RWPE2 (cell line): ENCODE results near the gene ANKRD13D.

Source experiments
- ATAC-seq: fragments of 200-7000 bp; cut with Tn5 transposase; 3 replicates; pipeline ENCODE4 v1.9.1; 2021; ENCODE audit warnings: low read depth
- DNase-seq: peaks from one replicate; pipeline ENCODE4 v3.0.0-alpha.2; 2020; ENCODE audit warnings: low spot score
- H3K27ac ChIP-seq: fragments of 450-650 bp; 2 replicates; pipeline ENCODE4 v1.5.1; 2017; ENCODE audit warnings: mild to moderate bottlenecking; ENCODE audit not compliant: poor library complexity, severe bottlenecking
- H3K27me3 ChIP-seq: fragments of 250-450 bp; sonication (Bioruptor Pico); 2 replicates; pipeline ENCODE4 v1.5.1; 2021; ENCODE audit warnings: mild to moderate bottlenecking, moderate library complexity; ENCODE audit not compliant: insufficient read depth, poor library complexity, severe bottlenecking
- H3K36me3 ChIP-seq: fragments of 250-450 bp; sonication (Bioruptor Pico); 2 replicates; pipeline ENCODE4 v1.5.1; 2020; ENCODE audit warnings: low read depth, mild to moderate bottlenecking, moderate library complexity
- H3K4me1 ChIP-seq: fragments of 250-450 bp; sonication (Bioruptor Pico); 2 replicates; pipeline ENCODE4 v1.5.1; 2021; ENCODE audit warnings: mild to moderate bottlenecking, moderate library complexity; ENCODE audit not compliant: insufficient read depth, poor library complexity, severe bottlenecking
- H3K4me3 ChIP-seq: fragments of 250-450 bp; sonication (Bioruptor Pico); 2 replicates; pipeline ENCODE4 v1.5.1; 2021; ENCODE audit warnings: mild to moderate bottlenecking, moderate library complexity; ENCODE audit not compliant: severe bottlenecking
- H3K9me3 ChIP-seq: fragments of 250-450 bp; sonication (Bioruptor Pico); 2 replicates; pipeline ENCODE4 v1.5.1; 2021; ENCODE audit warnings: mild to moderate bottlenecking, moderate library complexity; ENCODE audit not compliant: severe bottlenecking
- TF ChIP-seq, protein P1 (sequence below): fragments of 450-650 bp; IDR thresholded peaks from one replicate; pipeline ENCODE4 v1.5.1; 2017; ENCODE audit warnings: mild to moderate bottlenecking, moderate library complexity; ENCODE audit not compliant: poor library complexity, severe bottlenecking

The ANKRD13D gene

DNA sequence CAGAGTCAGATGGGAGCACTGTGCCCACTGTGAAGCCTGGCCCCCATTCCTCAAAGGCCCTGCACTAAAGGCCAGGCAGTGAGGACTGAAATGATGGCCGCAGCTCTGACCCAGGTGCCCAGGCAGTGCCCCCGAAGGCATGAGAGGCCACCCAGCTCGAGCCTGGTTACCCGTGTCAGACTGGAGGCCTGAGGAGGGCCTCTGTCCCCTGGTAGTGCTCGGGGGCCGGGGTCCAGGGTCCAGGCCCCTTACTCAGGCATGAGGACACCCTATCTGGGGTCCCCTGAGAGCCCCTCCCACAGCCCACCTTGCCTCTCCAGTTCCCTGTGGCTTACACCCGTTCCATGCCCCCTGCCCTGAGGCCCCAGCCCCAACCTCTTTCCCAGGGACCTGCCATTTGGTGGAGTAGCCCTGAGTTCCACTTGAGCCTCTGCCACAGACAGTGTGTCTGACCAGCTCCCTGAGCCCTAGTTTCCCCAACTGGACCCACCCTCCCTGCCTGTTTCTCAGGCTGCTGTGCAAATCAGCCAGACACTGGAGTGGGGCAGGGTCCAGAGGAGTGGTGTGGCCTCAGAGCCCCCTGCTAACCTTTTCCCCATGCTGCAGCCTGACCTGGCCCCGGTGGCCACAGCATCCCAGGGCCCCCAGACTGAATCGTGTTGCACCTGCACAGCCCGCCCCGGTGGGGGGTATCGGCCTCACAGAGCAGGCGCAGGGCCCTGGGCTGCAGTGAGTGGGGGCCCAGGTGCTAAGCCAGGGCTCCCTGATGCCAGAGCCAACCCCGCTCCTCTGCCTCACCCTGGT is 10.8 kb upstream of the ANKRD13D start:
- H3K36me3 ChIP-seq = peaks cover 52% of the 10 kb centered on the region
- H3K9me3 ChIP-seq = no peaks in the 10 kb centered on the region
- peak overlapping the region; percentile 66 for H3K27ac ChIP-seq
- ATAC-seq (no peak), DNase-seq (no peak)
- H3K4me1 ChIP-seq = peaks cover 12% of the 10 kb centered on the region
- H3K4me3 ChIP-seq = no peak overlapping the region
- TF ChIP-seq, protein P1, sequence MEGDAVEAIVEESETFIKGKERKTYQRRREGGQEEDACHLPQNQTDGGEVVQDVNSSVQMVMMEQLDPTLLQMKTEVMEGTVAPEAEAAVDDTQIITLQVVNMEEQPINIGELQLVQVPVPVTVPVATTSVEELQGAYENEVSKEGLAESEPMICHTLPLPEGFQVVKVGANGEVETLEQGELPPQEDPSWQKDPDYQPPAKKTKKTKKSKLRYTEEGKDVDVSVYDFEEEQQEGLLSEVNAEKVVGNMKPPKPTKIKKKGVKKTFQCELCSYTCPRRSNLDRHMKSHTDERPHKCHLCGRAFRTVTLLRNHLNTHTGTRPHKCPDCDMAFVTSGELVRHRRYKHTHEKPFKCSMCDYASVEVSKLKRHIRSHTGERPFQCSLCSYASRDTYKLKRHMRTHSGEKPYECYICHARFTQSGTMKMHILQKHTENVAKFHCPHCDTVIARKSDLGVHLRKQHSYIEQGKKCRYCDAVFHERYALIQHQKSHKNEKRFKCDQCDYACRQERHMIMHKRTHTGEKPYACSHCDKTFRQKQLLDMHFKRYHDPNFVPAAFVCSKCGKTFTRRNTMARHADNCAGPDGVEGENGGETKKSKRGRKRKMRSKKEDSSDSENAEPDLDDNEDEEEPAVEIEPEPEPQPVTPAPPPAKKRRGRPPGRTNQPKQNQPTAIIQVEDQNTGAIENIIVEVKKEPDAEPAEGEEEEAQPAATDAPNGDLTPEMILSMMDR = no peak
- H3K27me3 ChIP-seq = no peaks in the 10 kb centered on the region

DNA sequence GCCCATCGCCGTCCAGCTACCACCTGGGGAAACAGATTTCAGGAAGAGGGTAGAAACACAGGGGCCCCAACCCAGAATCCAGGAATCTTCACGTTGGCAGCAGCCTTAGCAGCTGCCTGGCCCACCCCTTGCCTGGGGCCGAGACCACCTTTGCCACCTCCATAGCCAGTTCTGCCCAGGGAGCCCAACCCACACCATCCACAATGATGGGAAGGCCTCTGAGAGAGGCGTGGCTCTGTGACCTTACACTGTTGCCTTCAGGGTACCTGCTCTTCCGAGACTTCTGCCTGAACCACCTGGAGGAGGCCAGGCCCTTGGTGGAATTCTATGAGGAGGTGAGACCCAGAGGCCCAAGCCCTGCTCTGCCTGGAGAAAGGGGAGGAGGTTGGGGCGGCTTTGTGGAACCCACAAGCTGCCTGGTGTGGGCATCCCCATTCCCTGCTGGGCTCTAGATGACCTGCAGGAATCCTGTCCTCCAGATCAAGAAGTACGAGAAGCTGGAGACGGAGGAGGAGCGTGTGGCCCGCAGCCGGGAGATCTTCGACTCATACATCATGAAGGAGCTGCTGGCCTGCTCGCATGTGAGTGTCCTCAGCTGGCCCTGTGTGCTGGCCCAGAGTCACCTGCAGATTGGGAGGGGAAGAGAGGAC is 10.0 kb upstream of the ANKRD13D start:
- no peak for ATAC-seq
- Histone ChIP-seq H3K36me3 (peaks cover 59% of the 10 kb centered on the region), H3K27ac (no peak overlapping the region)

GRCh38 chr11:67279589-67280340 is 9.3 kb upstream of the ANKRD13D start:
- no peaks in the 10 kb centered on the region for H3K9me3 ChIP-seq
- no peaks in the 10 kb centered on the region for H3K27me3 ChIP-seq
- DNase-seq (no peak), ATAC-seq (no peak)
- H3K36me3 ChIP-seq = peaks cover 61% of the 10 kb centered on the region
- TF ChIP-seq, protein P1 = no peak
- no peak overlapping the region for H3K4me3 ChIP-seq
- H3K4me1 ChIP-seq = peaks cover 12% of the 10 kb centered on the region
- no peak overlapping the region for H3K27ac ChIP-seq

More for the DNA sequence above, 10.0 kb upstream of the ANKRD13D start:
- Histone ChIP-seq H3K9me3 (no peaks in the 10 kb centered on the region), H3K4me3 (no peak overlapping the region), H3K4me1 (peaks cover 12% of the 10 kb centered on the region), H3K27me3 (no peaks in the 10 kb centered on the region)
- TF ChIP-seq, protein P1 = no peak
- no peak for DNase-seq

DNA sequence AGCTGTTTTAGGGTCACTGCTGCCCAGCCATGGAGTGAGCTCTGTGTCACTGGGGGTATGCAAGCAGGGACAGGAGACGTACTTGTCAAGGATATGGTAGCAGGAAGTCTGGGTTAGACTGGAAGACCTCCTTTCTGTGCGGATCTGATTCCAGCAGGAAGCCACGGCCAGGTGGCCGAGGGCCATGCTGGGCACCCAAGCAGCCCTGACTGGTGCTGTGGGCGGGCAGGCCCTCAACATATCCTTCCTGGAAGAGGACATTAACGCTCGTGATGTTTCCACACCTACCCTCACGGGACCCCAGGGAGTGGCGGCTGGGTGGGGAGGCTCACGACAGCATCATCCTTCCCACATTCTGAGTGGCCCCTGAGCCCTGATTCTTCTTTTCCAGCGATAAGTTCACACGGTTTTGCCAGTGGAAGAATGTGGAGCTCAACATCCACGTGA is 8.7 kb upstream of the ANKRD13D start:
- ATAC-seq = no peak
- Histone ChIP-seq H3K4me1 (peaks cover 12% of the 10 kb centered on the region), H3K27ac (no peak overlapping the region), H3K9me3 (no peaks in the 10 kb centered on the region), H3K4me3 (no peak overlapping the region), H3K36me3 (peaks cover 60% of the 10 kb centered on the region), H3K27me3 (no peaks in the 10 kb centered on the region)
- TF ChIP-seq, protein P1 = no peak
- no peak for DNase-seq
